Hair follicle dermal papilla cell (primary cell): ENCODE measurements around the gene IDI1. TPM values are rescaled to one million over a fixed set of nuclear protein-coding genes. Genes with fewer than 3 reads are reported as not detected.

Source experiments
- total RNA-seq: library from RNA; depleted of rRNA; stranded (reverse); fragments of >200 nt; gene quantifications from 2 replicates; pipeline ENCODE4 v1.2.3, GENCODE V29; 2012

Gene IDI1
- 76.7 and 84.8 TPM in 2 replicates for total RNA-seq

GRCh38 chr10:1048732-1049424, at the start of gene IDI1:
Gene IDI1 (minus strand): TSS chr10:1049119. CDS start chr10:1049003, 116 bp downstream.

GRCh38 chr10:1056326-1057105, 7.6 kb upstream of the IDI1 start, which contains the start of gene WDR37:
Gene WDR37 (plus strand): TSS chr10:1056385. CDS start chr10:1072156, 15,771 bp downstream.

GRCh38 chr10:1025683-1026082, 23.2 kb downstream of the IDI1 start, which contains the start of gene IDI2:
Gene IDI2 (minus strand): TSS chr10:1025859. CDS start chr10:1024723, 1,136 bp downstream.

Other genes starting within 250 kb of the IDI1 start
- gene LARP4B, start 117.4 kb downstream of the IDI1 start, total RNA-seq = 50.3 and 51.3 TPM in 2 replicates
- gene GTPBP4, start 60.7 kb downstream of the IDI1 start, total RNA-seq = 28.5 and 31.6 TPM in 2 replicates
- not detected in 2 replicates for gene IDI2, start 23.3 kb downstream of the IDI1 start, total RNA-seq
- 21.6 and 22.2 TPM in 2 replicates for gene WDR37, start 7.3 kb upstream of the IDI1 start, total RNA-seq